ENCODE results near the gene AGL. TPM values are rescaled to one million over a fixed set of nuclear protein-coding genes. Genes with fewer than 3 reads are reported as not detected.
"Not testable (repeated sequence)": the region's sequence is repeated elsewhere in the genome, so short reads cannot be mapped to it uniquely, and the experiment has no call there.

The AGL gene
- total and polyA plus RNA-seq, 5 experiments from 2014 or later, result 9.8 to 20.0 (median 11.8) TPM

GRCh38 chr1:99857041-99857440, 6.9 kb downstream of the AGL start:
- not testable (repeated sequence) for H3K27ac Mint-ChIP-seq

GRCh38 chr1:99858286-99858685, 8.1 kb downstream of the AGL start:
- peaks cover 11 to 50% (median 35%) of the 10 kb centered on the region in 3 donors for H3K36me3 Mint-ChIP-seq
- no peaks in the 10 kb centered on the region for H3K27me3 Mint-ChIP-seq
- H3K4me3 Mint-ChIP-seq, result no peak overlapping the region
- no peak for ATAC-seq
- no peak for DNase-seq
- H3K27ac Mint-ChIP-seq, result peak overlapping the region in 1 of 10 donors; percentile 24
- POLR2A ChIA-PET, result no interaction called here
- H3K4me1 Mint-ChIP-seq, result peaks cover under 1 to 3% (median 1%) of the 10 kb centered on the region in 4 donors
- peaks cover 0 to 3% (median 0%) of the 10 kb centered on the region in 9 donors for H3K9me3 Mint-ChIP-seq

More at GRCh38 chr1:99857041-99857440, 6.9 kb downstream of the AGL start:
- H3K27me3 Mint-ChIP-seq, H3K4me3 Mint-ChIP-seq, DNase-seq, POLR2A ChIA-PET, ATAC-seq, H3K9me3 Mint-ChIP-seq: not testable (repeated sequence)
- Mint-ChIP-seq H3K4me1 (peaks cover 6 to 13% (median 9%) of the 10 kb centered on the region in 4 donors), H3K36me3 (peaks cover 8 to 48% (median 37%) of the 10 kb centered on the region in 3 donors)

GRCh38 chr1:99858881-99859280, 8.7 kb downstream of the AGL start:
- no peak for DNase-seq
- ATAC-seq, result no peak
- peaks cover 9 to 50% (median 34%) of the 10 kb centered on the region in 3 donors for H3K36me3 Mint-ChIP-seq
- no peaks in the 10 kb centered on the region for H3K27me3 Mint-ChIP-seq
- no peak overlapping the region for H3K27ac Mint-ChIP-seq
- peaks cover 0 to 3% (median 0%) of the 10 kb centered on the region in 9 donors for H3K9me3 Mint-ChIP-seq
- peaks cover 0 to 2% (median 0%) of the 10 kb centered on the region in 4 donors for H3K4me1 Mint-ChIP-seq
- no peak overlapping the region for H3K4me3 Mint-ChIP-seq
- POLR2A ChIA-PET, result no interaction called here

- H3K27ac Mint-ChIP-seq, result no peak overlapping the region
- peaks cover 0 to 3% (median 0%) of the 10 kb centered on the region in 9 donors for H3K9me3 Mint-ChIP-seq
- peaks cover 0 to 2% (median 0%) of the 10 kb centered on the region in 4 donors for H3K4me1 Mint-ChIP-seq
- no peaks in the 10 kb centered on the region for H3K27me3 Mint-ChIP-seq
- no peak overlapping the region for H3K4me3 Mint-ChIP-seq
- ATAC-seq, result no peak
- peaks cover 9 to 43% (median 29%) of the 10 kb centered on the region in 3 donors for H3K36me3 Mint-ChIP-seq
- POLR2A ChIA-PET, result interaction anchor here (1.0 kb wide), 1 partner anchor 10 kb away, joined by 3 read pairs; no protein-coding TSS in a partner anchor
- DNase-seq, result no peak
Measured at GRCh38 chr1:99860703-99861102, 10.5 kb downstream of the AGL start.

- Mint-ChIP-seq H3K4me3 (no peak overlapping the region), H3K9me3 (no peaks in the 10 kb centered on the region), H3K4me1 (no peaks in the 10 kb centered on the region), H3K27me3 (no peaks in the 10 kb centered on the region), H3K27ac (no peak overlapping the region), H3K36me3 (peaks cover 0 to 45% (median 16%) of the 10 kb centered on the region in 3 donors)
- POLR2A ChIA-PET, result no interaction called here
- ATAC-seq (no peak), DNase-seq (no peak)
Measured at GRCh38 chr1:99867682-99868081, 17.5 kb downstream of the AGL start.

- DNase-seq (no peak), ATAC-seq (no peak)
- Mint-ChIP-seq H3K4me1 (no peaks in the 10 kb centered on the region), H3K27ac (no peak overlapping the region), H3K27me3 (no peaks in the 10 kb centered on the region), H3K4me3 (no peak overlapping the region), H3K36me3 (peaks cover 0 to 41% (median 13%) of the 10 kb centered on the region in 3 donors), H3K9me3 (no peaks in the 10 kb centered on the region)
- POLR2A ChIA-PET, result no interaction called here
Measured at GRCh38 chr1:99869304-99869703, 19.1 kb downstream of the AGL start.

- POLR2A ChIA-PET, result no interaction called here
- Mint-ChIP-seq H3K9me3 (no peaks in the 10 kb centered on the region), H3K27ac (no peak overlapping the region)
Measured at GRCh38 chr1:99869723-99870122, 19.6 kb downstream of the AGL start.

GRCh38 chr1:99872063-99872462, 21.9 kb downstream of the AGL start:
- Mint-ChIP-seq H3K4me3 (no peak overlapping the region), H3K27ac (no peak overlapping the region), H3K9me3 (no peaks in the 10 kb centered on the region), H3K36me3 (peaks cover 0 to 49% (median 12%) of the 10 kb centered on the region in 3 donors), H3K27me3 (no peaks in the 10 kb centered on the region), H3K4me1 (no peaks in the 10 kb centered on the region)
- DNase-seq (no peak), ATAC-seq (no peak)
- POLR2A ChIA-PET, result no interaction called here

More at GRCh38 chr1:99869723-99870122, 19.6 kb downstream of the AGL start:
- Mint-ChIP-seq H3K27me3 (no peaks in the 10 kb centered on the region), H3K4me1 (no peaks in the 10 kb centered on the region), H3K4me3 (no peak overlapping the region), H3K36me3 (peaks cover 0 to 37% (median 10%) of the 10 kb centered on the region in 3 donors)
- DNase-seq, result no peak
- no peak for ATAC-seq

GRCh38 chr1:99877568-99877967, 27.4 kb downstream of the AGL start:
- Mint-ChIP-seq H3K4me1 (peaks cover 0 to 2% (median 0%) of the 10 kb centered on the region in 4 donors), H3K27me3 (no peaks in the 10 kb centered on the region), H3K9me3 (no peaks in the 10 kb centered on the region), H3K27ac (no peak overlapping the region), H3K4me3 (no peak overlapping the region), H3K36me3 (peaks cover 0 to 68% (median 17%) of the 10 kb centered on the region in 3 donors)
- no peak for DNase-seq
- POLR2A ChIA-PET, result no interaction called here
- no peak for ATAC-seq

GRCh38 chr1:99886179-99886578, 36.0 kb downstream of the AGL start:
- H3K4me3 Mint-ChIP-seq, result no peak overlapping the region
- DNase-seq (no peak), ATAC-seq (no peak)
- no peaks in the 10 kb centered on the region for H3K4me1 Mint-ChIP-seq
- no peak overlapping the region for H3K27ac Mint-ChIP-seq
- POLR2A ChIA-PET, result interaction anchor here (0.9 kb wide), 1 partner anchor 13 kb away, joined by 3 read pairs; no protein-coding TSS in a partner anchor
- H3K9me3 Mint-ChIP-seq, result no peaks in the 10 kb centered on the region
- H3K27me3 Mint-ChIP-seq, result no peaks in the 10 kb centered on the region
- H3K36me3 Mint-ChIP-seq, result peaks cover 0 to 78% (median 36%) of the 10 kb centered on the region in 3 donors

- Mint-ChIP-seq H3K36me3 (peaks cover 0 to 75% (median 33%) of the 10 kb centered on the region in 3 donors), H3K27ac (peak overlapping the region in 1 of 10 donors; percentile 3), H3K4me3 (no peak overlapping the region), H3K4me1 (no peaks in the 10 kb centered on the region), H3K27me3 (no peaks in the 10 kb centered on the region), H3K9me3 (no peaks in the 10 kb centered on the region)
- POLR2A ChIA-PET, result interaction anchor here (0.9 kb wide), 1 partner anchor 12 kb away, joined by 3 read pairs; no protein-coding TSS in a partner anchor
- DNase-seq (no peak), ATAC-seq (no peak)
Measured at GRCh38 chr1:99886841-99887240, 36.7 kb downstream of the AGL start.

- Mint-ChIP-seq H3K4me1 (no peaks in the 10 kb centered on the region), H3K36me3 (peaks cover 0 to 75% (median 29%) of the 10 kb centered on the region in 3 donors), H3K27me3 (no peaks in the 10 kb centered on the region), H3K27ac (no peak overlapping the region), H3K4me3 (no peak overlapping the region), H3K9me3 (no peaks in the 10 kb centered on the region)
- DNase-seq (no peak), ATAC-seq (no peak)
- POLR2A ChIA-PET, result no interaction called here
Measured at GRCh38 chr1:99887890-99888289, 37.7 kb downstream of the AGL start.

- ATAC-seq (no peak), DNase-seq (no peak)
- no peaks in the 10 kb centered on the region for H3K27me3 Mint-ChIP-seq
- POLR2A ChIA-PET, result no interaction called here
- no peaks in the 10 kb centered on the region for H3K9me3 Mint-ChIP-seq
- no peak overlapping the region for H3K4me3 Mint-ChIP-seq
- no peaks in the 10 kb centered on the region for H3K4me1 Mint-ChIP-seq
- no peak overlapping the region for H3K27ac Mint-ChIP-seq
- peaks cover 0 to 74% (median 27%) of the 10 kb centered on the region in 3 donors for H3K36me3 Mint-ChIP-seq
Measured at GRCh38 chr1:99891997-99892396, 41.8 kb downstream of the AGL start.

- H3K27me3 Mint-ChIP-seq, DNase-seq, ATAC-seq, POLR2A ChIA-PET, H3K27ac Mint-ChIP-seq, H3K4me3 Mint-ChIP-seq, H3K4me1 Mint-ChIP-seq: not testable (repeated sequence)
- Mint-ChIP-seq H3K9me3 (peaks cover 0 to 27% (median 6%) of the 10 kb centered on the region in 9 donors), H3K36me3 (peaks cover 33 to 78% (median 59%) of the 10 kb centered on the region in 3 donors)
Measured at GRCh38 chr1:99903278-99903677, 53.1 kb downstream of the AGL start.
